ENCODE results near the gene ABITRAM. TPM values are rescaled to one million over a fixed set of nuclear protein-coding genes. Genes with fewer than 3 reads are reported as not detected.
"Not testable (repeated sequence)": the region's sequence is repeated elsewhere in the genome, so short reads cannot be mapped to it uniquely, and the experiment has no call there.

ABITRAM gene
- total and polyA plus RNA-seq, 3 experiments from 2014 or later = 13.7 to 15.1 (median 15.1) TPM

GRCh38 chr9:108961151-108961550 lies 27.0 kb downstream of the ABITRAM start:
- CTCF ChIA-PET = interaction anchor here (0.7 kb wide), 1 partner anchor 10 kb away, joined by 3 read pairs; no protein-coding TSS in a partner anchor
- Histone ChIP-seq H3K4me3 (ENCODE audit: low read length) (no peak overlapping the region), H3K27ac (ENCODE audit: low read depth, low read length) (no peak overlapping the region), H3K27me3 (ENCODE audit: insufficient read depth, low read length, poor library complexity, severe bottlenecking) (no peaks in the 10 kb centered on the region), H3K36me3 (ENCODE audit: insufficient read depth, low read length) (no peaks in the 10 kb centered on the region), H3K4me1 (ENCODE audit: insufficient read depth, low read length) (no peaks in the 10 kb centered on the region), H3K9me3 (ENCODE audit: low read length) (no peaks in the 10 kb centered on the region)
- no peaks in the 10 kb centered on the region for H3K9me3 Mint-ChIP-seq
- H3K27me3 Mint-ChIP-seq = no peaks in the 10 kb centered on the region
- H3K4me3 Mint-ChIP-seq = no peak overlapping the region
- H3K36me3 Mint-ChIP-seq = no peaks in the 10 kb centered on the region
- H3K4me1 Mint-ChIP-seq = no peaks in the 10 kb centered on the region
- no peak overlapping the region for H3K27ac Mint-ChIP-seq
- POLR2A ChIA-PET = no interaction called here
- no peak for DNase-seq

- no peaks in the 10 kb centered on the region for H3K27me3 Mint-ChIP-seq
- H3K9me3 ChIP-seq (ENCODE audit: low read length) = no peaks in the 10 kb centered on the region
- H3K4me1 ChIP-seq (ENCODE audit: insufficient read depth, low read length) = no peaks in the 10 kb centered on the region
- H3K4me1 Mint-ChIP-seq = no peaks in the 10 kb centered on the region
- DNase-seq = no peak
- peaks cover 0 to 1% (median 0%) of the 10 kb centered on the region in 3 donors for H3K36me3 Mint-ChIP-seq
- no peaks in the 10 kb centered on the region for H3K36me3 ChIP-seq (ENCODE audit: insufficient read depth, low read length)
- no peaks in the 10 kb centered on the region for H3K9me3 Mint-ChIP-seq
- POLR2A ChIA-PET = no interaction called here
- H3K27ac Mint-ChIP-seq = no peak overlapping the region
- no peaks in the 10 kb centered on the region for H3K27me3 ChIP-seq (ENCODE audit: insufficient read depth, low read length, poor library complexity, severe bottlenecking)
- CTCF ChIA-PET = interaction anchor here (1.1 to 3.4 kb wide), 2 partner anchors 9 to 10 kb away, joined by 3 to 11 read pairs; no protein-coding TSS in a partner anchor
- H3K27ac ChIP-seq (ENCODE audit: low read depth, low read length) = no peak overlapping the region
- no peak overlapping the region for H3K4me3 ChIP-seq (ENCODE audit: low read length)
- H3K4me3 Mint-ChIP-seq = no peak overlapping the region
Observed at GRCh38 chr9:108963459-108964143, 29.4 kb downstream of the ABITRAM start.

- Histone ChIP-seq H3K36me3 (ENCODE audit: insufficient read depth, low read length) (no peaks in the 10 kb centered on the region), H3K9me3 (ENCODE audit: low read length) (no peaks in the 10 kb centered on the region), H3K27ac (ENCODE audit: low read depth, low read length) (no peak overlapping the region), H3K4me1 (ENCODE audit: insufficient read depth, low read length) (no peaks in the 10 kb centered on the region), H3K4me3 (ENCODE audit: low read length) (no peak overlapping the region), H3K27me3 (ENCODE audit: insufficient read depth, low read length, poor library complexity, severe bottlenecking) (no peaks in the 10 kb centered on the region)
- CTCF ChIA-PET = no interaction called here
- POLR2A ChIA-PET = no interaction called here
- Mint-ChIP-seq H3K4me1 (no peaks in the 10 kb centered on the region), H3K9me3 (peaks cover 0 to 10% (median 2%) of the 10 kb centered on the region in 5 donors), H3K36me3 (peaks cover 0 to 7% (median 3%) of the 10 kb centered on the region in 3 donors), H3K4me3 (no peak overlapping the region), H3K27me3 (peaks cover 0 to 3% of the 10 kb centered on the region in 2 donors), H3K27ac (no peak overlapping the region)
- DNase-seq = no peak
Observed at GRCh38 chr9:108967916-108968315, 33.7 kb downstream of the ABITRAM start.

GRCh38 chr9:108971392-108971791 lies 37.2 kb downstream of the ABITRAM start:
- H3K27ac Mint-ChIP-seq; DNase-seq; POLR2A ChIA-PET; H3K4me1 ChIP-seq (ENCODE audit: insufficient read depth, low read length); H3K36me3 Mint-ChIP-seq; H3K27me3 Mint-ChIP-seq; H3K9me3 ChIP-seq (ENCODE audit: low read length); H3K4me1 Mint-ChIP-seq; H3K36me3 ChIP-seq (ENCODE audit: insufficient read depth, low read length); H3K9me3 Mint-ChIP-seq; H3K27ac ChIP-seq (ENCODE audit: low read depth, low read length); H3K4me3 ChIP-seq (ENCODE audit: low read length); CTCF ChIA-PET; H3K4me3 Mint-ChIP-seq; H3K27me3 ChIP-seq (ENCODE audit: insufficient read depth, low read length, poor library complexity, severe bottlenecking): not testable (repeated sequence)

GRCh38 chr9:108972186-108972585 lies 38.0 kb downstream of the ABITRAM start:
- no peaks in the 10 kb centered on the region for H3K36me3 ChIP-seq (ENCODE audit: insufficient read depth, low read length)
- no peaks in the 10 kb centered on the region for H3K9me3 ChIP-seq (ENCODE audit: low read length)
- DNase-seq = no peak
- H3K27me3 Mint-ChIP-seq = peaks cover 0 to 3% of the 10 kb centered on the region in 2 donors
- no peaks in the 10 kb centered on the region for H3K4me1 ChIP-seq (ENCODE audit: insufficient read depth, low read length)
- H3K4me3 Mint-ChIP-seq = no peak overlapping the region
- H3K27ac Mint-ChIP-seq = no peak overlapping the region
- no peaks in the 10 kb centered on the region for H3K27me3 ChIP-seq (ENCODE audit: insufficient read depth, low read length, poor library complexity, severe bottlenecking)
- peaks cover 0 to 10% (median 2%) of the 10 kb centered on the region in 5 donors for H3K9me3 Mint-ChIP-seq
- H3K36me3 Mint-ChIP-seq = peaks cover 0 to 7% (median 3%) of the 10 kb centered on the region in 3 donors
- no peak overlapping the region for H3K4me3 ChIP-seq (ENCODE audit: low read length)
- no peak overlapping the region for H3K27ac ChIP-seq (ENCODE audit: low read depth, low read length)
- ChIA-PET CTCF (no interaction called here), POLR2A (no interaction called here)
- H3K4me1 Mint-ChIP-seq = no peaks in the 10 kb centered on the region

- H3K36me3 Mint-ChIP-seq = peaks cover 0 to 7% (median 2%) of the 10 kb centered on the region in 3 donors
- peaks cover 0 to 3% of the 10 kb centered on the region in 2 donors for H3K27me3 Mint-ChIP-seq
- no peak for DNase-seq
- peaks cover 0 to 10% (median 2%) of the 10 kb centered on the region in 5 donors for H3K9me3 Mint-ChIP-seq
- Histone ChIP-seq H3K4me3 (ENCODE audit: low read length) (no peak overlapping the region), H3K4me1 (ENCODE audit: insufficient read depth, low read length) (no peaks in the 10 kb centered on the region), H3K27me3 (ENCODE audit: insufficient read depth, low read length, poor library complexity, severe bottlenecking) (no peaks in the 10 kb centered on the region), H3K27ac (ENCODE audit: low read depth, low read length) (no peak overlapping the region), H3K36me3 (ENCODE audit: insufficient read depth, low read length) (no peaks in the 10 kb centered on the region), H3K9me3 (ENCODE audit: low read length) (no peaks in the 10 kb centered on the region)
- H3K4me1 Mint-ChIP-seq = no peaks in the 10 kb centered on the region
- ChIA-PET CTCF (interaction anchor here (0.9 kb wide), 1 partner anchor 9 kb away, joined by 3 read pairs; no protein-coding TSS in a partner anchor), POLR2A (no interaction called here)
- H3K4me3 Mint-ChIP-seq = no peak overlapping the region
- H3K27ac Mint-ChIP-seq = no peak overlapping the region
Observed at GRCh38 chr9:108972626-108973209, 38.5 kb downstream of the ABITRAM start.

- peaks cover 0 to 3% of the 10 kb centered on the region in 2 donors for H3K27me3 Mint-ChIP-seq
- H3K27ac Mint-ChIP-seq = no peak overlapping the region
- H3K9me3 Mint-ChIP-seq = peaks cover 0 to 10% (median 2%) of the 10 kb centered on the region in 5 donors
- no peaks in the 10 kb centered on the region for H3K9me3 ChIP-seq (ENCODE audit: low read length)
- no peak overlapping the region for H3K4me3 ChIP-seq (ENCODE audit: low read length)
- H3K27me3 ChIP-seq (ENCODE audit: insufficient read depth, low read length, poor library complexity, severe bottlenecking) = no peaks in the 10 kb centered on the region
- H3K4me3 Mint-ChIP-seq = no peak overlapping the region
- no peaks in the 10 kb centered on the region for H3K4me1 Mint-ChIP-seq
- peaks cover 0 to 7% (median 2%) of the 10 kb centered on the region in 3 donors for H3K36me3 Mint-ChIP-seq
- ChIA-PET CTCF (no interaction called here), POLR2A (no interaction called here)
- H3K4me1 ChIP-seq (ENCODE audit: insufficient read depth, low read length) = no peaks in the 10 kb centered on the region
- no peaks in the 10 kb centered on the region for H3K36me3 ChIP-seq (ENCODE audit: insufficient read depth, low read length)
- no peak overlapping the region for H3K27ac ChIP-seq (ENCODE audit: low read depth, low read length)
- DNase-seq = no peak
Observed at GRCh38 chr9:108973895-108974294, 39.7 kb downstream of the ABITRAM start.

- Histone ChIP-seq H3K27ac (ENCODE audit: low read depth, low read length) (no peak overlapping the region), H3K36me3 (ENCODE audit: insufficient read depth, low read length) (no peaks in the 10 kb centered on the region), H3K27me3 (ENCODE audit: insufficient read depth, low read length, poor library complexity, severe bottlenecking) (no peaks in the 10 kb centered on the region), H3K9me3 (ENCODE audit: low read length) (no peaks in the 10 kb centered on the region), H3K4me3 (ENCODE audit: low read length) (no peak overlapping the region), H3K4me1 (ENCODE audit: insufficient read depth, low read length) (no peaks in the 10 kb centered on the region)
- CTCF ChIA-PET = no interaction called here
- no peak for DNase-seq
- no peak overlapping the region for H3K27ac Mint-ChIP-seq
- H3K36me3 Mint-ChIP-seq = no peaks in the 10 kb centered on the region
- no peaks in the 10 kb centered on the region for H3K9me3 Mint-ChIP-seq
- no peaks in the 10 kb centered on the region for H3K4me1 Mint-ChIP-seq
- H3K27me3 Mint-ChIP-seq = no peaks in the 10 kb centered on the region
- POLR2A ChIA-PET = no interaction called here
- H3K4me3 Mint-ChIP-seq = no peak overlapping the region
Observed at GRCh38 chr9:108978205-108978604, 44.0 kb downstream of the ABITRAM start.

Measured in CD8-positive, alpha-beta memory T cell (primary cell).